ENCODE results near the gene TBC1D5. TPM values are rescaled to one million over a fixed set of nuclear protein-coding genes. Genes with fewer than 3 reads are reported as not detected.
"Not testable (repeated sequence)": the region's sequence is repeated elsewhere in the genome, so short reads cannot be mapped to it uniquely, and the experiment has no call there.

TBC1D5 gene
- total and polyA plus RNA-seq, 2 of the 4 experiments (the other 2 are of a cell fraction), result 16.4 to 57.0 TPM

DNA sequence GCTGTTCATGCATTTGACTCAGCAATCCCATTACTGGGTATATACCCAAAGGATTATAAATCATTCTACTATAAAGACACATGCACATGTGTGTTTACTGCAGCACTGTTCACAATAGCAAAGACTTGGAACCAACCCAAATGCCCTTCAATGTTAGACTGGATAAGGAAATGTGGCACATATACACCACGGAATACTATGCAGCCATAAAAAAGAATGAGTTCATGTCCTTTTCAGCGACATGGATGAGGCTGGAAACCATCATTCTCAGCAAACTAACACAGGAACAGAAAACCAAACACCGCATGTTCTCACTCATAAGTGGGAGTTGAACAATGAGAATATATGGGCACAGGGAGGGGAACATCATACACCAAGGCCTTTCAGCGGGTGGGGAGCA, 391.2 kb downstream of the TBC1D5 start:
- H3K36me3 ChIP-seq (ENCODE audit: control insufficient read depth, insufficient read depth, low read length); DNase-seq; H4K91ac ChIP-seq (ENCODE audit: insufficient read depth, low read depth, low read length); CTCF ChIA-PET; H2AK5ac ChIP-seq (ENCODE audit: low read depth, low read length); H2BK20ac ChIP-seq (ENCODE audit: low read depth, low read length); H3K4ac ChIP-seq (ENCODE audit: low read depth, low read length); H3K4me2 ChIP-seq (ENCODE audit: low read depth, low read length); H3K4me1 ChIP-seq (ENCODE audit: control insufficient read depth, insufficient read depth, low read length); dilution Hi-C loops (cut with HindIII; ENCODE audit: low sequenced_read_pairs, unreplicated experiment); H3K56ac ChIP-seq (ENCODE audit: extremely low read depth, insufficient read depth, low read length); H3K27ac ChIP-seq (ENCODE audit: insufficient read depth, low read length); H3K79me1 ChIP-seq (ENCODE audit: low read depth in 1 of 2, low read length in 2 of 2); H4K8ac ChIP-seq (ENCODE audit: low read depth in 2 of 2, low read length in 2 of 2); H3K9ac ChIP-seq (ENCODE audit: low read depth, low read length); in situ Hi-C loops (cut with MboI; ENCODE audit: low sequenced_read_pairs); H4K20me1 ChIP-seq (ENCODE audit: insufficient read depth, low read length); ATAC-seq (ENCODE audit: low read depth); H3K18ac ChIP-seq (ENCODE audit: low read depth, low read length); H3K23ac ChIP-seq (ENCODE audit: low read depth, low read length); H2AFZ ChIP-seq (replicated peaks; ENCODE audit: low read length, poor library complexity); H3K14ac ChIP-seq (replicated peaks; ENCODE audit: low read depth, low read length); H3K9me1 ChIP-seq (ENCODE audit: insufficient read depth, low read length); POLR2A ChIA-PET (ENCODE audit: unreplicated experiment); H4K5ac ChIP-seq (ENCODE audit: low read depth, low read length); H2BK120ac ChIP-seq (ENCODE audit: low read depth, low read length); intact Hi-C loops (cut with micrococcal nuclease); H3K9me3 ChIP-seq (ENCODE audit: control insufficient read depth, insufficient read depth, low read length); H2BK15ac ChIP-seq (ENCODE audit: low read depth, low read length); BruUV-seq (replicated peaks); H3K27me3 ChIP-seq (ENCODE audit: control insufficient read depth, insufficient read depth, low read length); H2AK9ac ChIP-seq (replicated peaks; ENCODE audit: low read depth, low read length, poor library complexity); H3K4me3 ChIP-seq (ENCODE audit: insufficient read depth, low read depth, low read length); H2BK5ac ChIP-seq (ENCODE audit: low read depth, low read length, poor library complexity, severe bottlenecking): not testable (repeated sequence)
- WGBS, 2 experiments (ENCODE audit: extremely low coverage in 2 of 2, insufficient read length in 1 of 2), result no CpG with 5 or more reads among the region's 4 CpGs

All from IMR-90 (cell line).